IMR-90 (cell line): ENCODE results near the gene ZFYVE21. TPM values are rescaled to one million over a fixed set of nuclear protein-coding genes. Genes with fewer than 3 reads are reported as not detected.

ENCODE experiments used
- ATAC-seq: fragments of 200-7000 bp; cut with Tn5 transposase; 2 replicates; pipeline ENCODE4 v1.9.1; 2020; ENCODE audit warnings: low read depth, mild to moderate bottlenecking, moderate library complexity
- BruUV-seq: library from RNA; stranded (reverse); fragments of 400-500 nt; replicated peaks from 2 replicates; lab custom pipeline; 2021; lab: Mats Ljungman, UMichigan
- CTCF ChIA-PET: fragments of 300-600 bp; formaldehyde crosslinking; extraction: SDS; loops from one replicate; lab custom pipeline; 2021; ENCODE audit warnings: antibody characterized with exemption; lab: Yijun Ruan, JAX
- POLR2A ChIA-PET: fragments of 300-600 bp; sonication (Branson Sonifier 250); formaldehyde crosslinking; loops from one replicate; lab custom pipeline; 2022; ENCODE audit warnings: antibody characterized with exemption; ENCODE audit not compliant: unreplicated experiment; lab: Charles Lee
- DNase-seq: peaks from one replicate; pipeline ENCODE4 v3.0.0; 2013
- H2AFZ ChIP-seq: replicated peaks from 2 replicates; pipeline ENCODE3; 2013; ENCODE audit warnings: low read length, mild to moderate bottlenecking; ENCODE audit not compliant: poor library complexity
- H2AK5ac ChIP-seq: 2 replicates; pipeline ENCODE4 v1.6.1; 2013; ENCODE audit warnings: low read depth, low read length, inconsistent platforms
- H2AK9ac ChIP-seq: replicated peaks from 2 replicates; pipeline ENCODE3; 2013; ENCODE audit warnings: mild to moderate bottlenecking, low read depth, low read length, moderate library complexity; ENCODE audit not compliant: poor library complexity
- H2BK120ac ChIP-seq: 2 replicates; pipeline ENCODE4 v1.6.1; 2013; ENCODE audit warnings: low read depth, low read length, inconsistent platforms
- H2BK15ac ChIP-seq: 3 replicates; pipeline ENCODE4 v1.6.1; 2013; ENCODE audit warnings: low read depth, low read length, inconsistent platforms
- H2BK20ac ChIP-seq: 2 replicates; pipeline ENCODE4 v1.6.1; 2013; ENCODE audit warnings: low read depth, mild to moderate bottlenecking, inconsistent platforms, low read length, moderate library complexity
- H2BK5ac ChIP-seq: 2 replicates; pipeline ENCODE4 v1.6.1; 2013; ENCODE audit warnings: mild to moderate bottlenecking, low read depth, low read length, inconsistent platforms; ENCODE audit not compliant: poor library complexity, severe bottlenecking
- H3K14ac ChIP-seq: replicated peaks from 2 replicates; pipeline ENCODE4 v1.6.1; 2013; ENCODE audit warnings: low read depth, low read length, inconsistent platforms
- H3K18ac ChIP-seq: 2 replicates; pipeline ENCODE4 v1.6.1; 2013; ENCODE audit warnings: low read depth, low read length, control low read depth
- H3K23ac ChIP-seq: 2 replicates; pipeline ENCODE4 v1.6.1; 2013; ENCODE audit warnings: low read depth, low read length, inconsistent platforms
- H3K27ac ChIP-seq: 2 replicates; pipeline ENCODE4 v1.5.1; 2013; ENCODE audit warnings: mild to moderate bottlenecking, control low read depth, low read length; ENCODE audit not compliant: insufficient read depth
- H3K27me3 ChIP-seq: 2 replicates; pipeline ENCODE4 v1.6.1; 2013; ENCODE audit warnings: low read length; ENCODE audit not compliant: control insufficient read depth, insufficient read depth
- H3K36me3 ChIP-seq: 2 replicates; pipeline ENCODE4 v1.6.1; 2013; ENCODE audit warnings: low read length, mixed read lengths; ENCODE audit not compliant: control insufficient read depth, insufficient read depth
- H3K4ac ChIP-seq: 2 replicates; pipeline ENCODE4 v1.6.1; 2013; ENCODE audit warnings: low read depth, low read length, inconsistent platforms
- H3K4me1 ChIP-seq: 2 replicates; pipeline ENCODE4 v1.6.1; 2013; ENCODE audit warnings: low read length, mixed read lengths; ENCODE audit not compliant: control insufficient read depth, insufficient read depth
- H3K4me2 ChIP-seq: 2 replicates; pipeline ENCODE4 v1.6.1; 2013; ENCODE audit warnings: low read depth, mild to moderate bottlenecking, control low read depth, low read length, moderate library complexity
- H3K4me3 ChIP-seq: 2 replicates; pipeline ENCODE4 v1.5.1; 2013; ENCODE audit warnings: low read depth, mild to moderate bottlenecking, control low read depth, low read length, moderate library complexity; ENCODE audit not compliant: insufficient read depth
- H3K56ac ChIP-seq: 2 replicates; pipeline ENCODE4 v1.6.1; 2013; ENCODE audit warnings: low read length, inconsistent platforms; ENCODE audit not compliant: insufficient read depth; ENCODE audit errors: extremely low read depth
- H3K79me1 ChIP-seq, 2 experiments: 2 replicates each; pipeline ENCODE4 v1.6.1; 2013; ENCODE audit warnings: low read length in 2 of 2, inconsistent platforms in 1 of 2, low read depth in 1 of 2
- H3K9ac ChIP-seq: 2 replicates; pipeline ENCODE4 v1.6.1; 2013; ENCODE audit warnings: low read depth, low read length, control low read depth
- H3K9me1 ChIP-seq: 2 replicates; pipeline ENCODE4 v1.6.1; 2013; ENCODE audit warnings: low read length, inconsistent platforms; ENCODE audit not compliant: insufficient read depth
- H3K9me3 ChIP-seq: 2 replicates; pipeline ENCODE4 v1.6.1; 2013; ENCODE audit warnings: low read length; ENCODE audit not compliant: control insufficient read depth, insufficient read depth
- H4K20me1 ChIP-seq: 2 replicates; pipeline ENCODE4 v1.6.1; 2013; ENCODE audit warnings: low read length, inconsistent platforms; ENCODE audit not compliant: insufficient read depth
- H4K5ac ChIP-seq: 2 replicates; pipeline ENCODE4 v1.6.1; 2013; ENCODE audit warnings: mild to moderate bottlenecking, low read depth, low read length, control low read depth
- H4K8ac ChIP-seq, 2 experiments: 2 replicates each; pipeline ENCODE4 v1.6.1; 2013; ENCODE audit warnings: low read depth in 2 of 2, low read length in 2 of 2, control low read depth in 1 of 2, inconsistent platforms in 1 of 2
- H4K91ac ChIP-seq: 2 replicates; pipeline ENCODE4 v1.6.1; 2013; ENCODE audit warnings: low read depth, low read length, inconsistent platforms; ENCODE audit not compliant: insufficient read depth
- ELK1 ChIP-seq: fragments of 150-350 bp; IDR thresholded peaks from 2 replicates; pipeline ENCODE4 v1.6.1; 2016; ENCODE audit warnings: low read depth, mild to moderate bottlenecking, low read length, moderate library complexity, borderline replicate concordance
- WGBS, 2 experiments: methylation state at CpG; one replicate each; pipeline versions ENCODE4 v1.1.5 to v1.1.7; 2013; ENCODE audit warnings: missing lambda C conversion rate in 2 of 2; ENCODE audit not compliant: insufficient read length in 1 of 2; ENCODE audit errors: extremely low coverage in 2 of 2; 5-methylcytosine and 5-hydroxymethylcytosine counted together
- dilution Hi-C: fragments of 300-500 bp; cut with HindIII; formaldehyde crosslinking; loops from one replicate; pipeline ENCODE4 v1.14.3; 2018; ENCODE audit warnings: low sequenced_read_pairs; ENCODE audit not compliant: unreplicated experiment
- in situ Hi-C: fragments of 300-500 bp; cut with MboI; formaldehyde crosslinking; loops from 3 replicates; pipeline ENCODE4 v1.14.3; 2019; ENCODE audit warnings: low sequenced_read_pairs, inconsistent platforms, mixed read lengths
- intact Hi-C: fragments of 100-400 bp; cut with micrococcal nuclease; formaldehyde crosslinking; loops from 2 replicates; pipeline ENCODE4 v1.10.0; 2022
- polyA plus RNA-seq, 3 experiments: library from polyadenylated mRNA; depleted of rRNA; stranded (reverse); fragments of >200 nt; gene quantifications; 2 replicates each; pipeline ENCODE4 v1.2.3, GENCODE V29; 2012; ENCODE audit warnings: low replicate concordance in 1 of 3
- total RNA-seq: library from RNA; depleted of rRNA; stranded (reverse); fragments of >200 nt; gene quantifications from 2 replicates; pipeline ENCODE4 v1.2.3, GENCODE V29; 2012

The ZFYVE21 gene
- total and polyA plus RNA-seq, 2 of the 4 experiments (the other 2 are of a cell fraction), result 41.2 to 89.2 TPM

DNA sequence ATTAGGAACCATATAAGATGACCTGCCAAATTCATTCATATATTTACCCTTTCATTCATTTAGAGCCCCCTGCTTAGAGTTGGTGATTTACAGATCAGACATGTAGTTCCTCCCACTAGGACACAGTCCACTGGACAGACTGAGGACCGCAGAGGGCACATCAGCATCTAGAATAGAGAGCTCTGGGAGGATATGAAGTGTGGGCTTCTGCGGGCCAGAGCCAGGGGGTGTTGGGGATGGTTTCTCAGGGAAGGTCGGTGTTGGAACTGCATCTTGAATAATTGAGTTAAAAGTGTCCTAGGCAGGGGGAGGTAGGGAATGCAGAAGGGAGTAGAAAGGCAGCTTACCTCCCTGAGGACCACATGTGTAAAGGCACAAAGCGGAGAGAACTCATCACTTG is 43.7 kb upstream of the ZFYVE21 start:
- H2AFZ ChIP-seq, result no peak overlapping the region
- CTCF ChIA-PET, result interaction anchor here (0.6 kb wide), 1 partner anchor 65 kb away, joined by 3 read pairs; no protein-coding TSS in a partner anchor
- no peak overlapping the region for H4K5ac ChIP-seq
- no peak overlapping the region for H3K23ac ChIP-seq
- no peak overlapping the region for H3K27ac ChIP-seq
- TF ChIP-seq ELK1, result no peak
- H3K36me3 ChIP-seq, result peaks cover 65% of the 10 kb centered on the region
- DNase-seq (no peak), ATAC-seq (no peak)
- H3K9me3 ChIP-seq, result no peaks in the 10 kb centered on the region
- H3K56ac ChIP-seq, result no peak overlapping the region
- no peak overlapping the region for H2BK15ac ChIP-seq
- no TSS peak for BruUV-seq
- no peak overlapping the region for H2AK5ac ChIP-seq
- H3K4ac ChIP-seq, result no peak overlapping the region
- H2BK120ac ChIP-seq, result no peak overlapping the region
- WGBS, 2 experiments, result 100% methylated on average over 1 of the region's 4 CpGs; no CpG with 5 or more reads in 1 of the 2 experiments
- no peak overlapping the region for H2BK5ac ChIP-seq
- peaks cover 23 to 47% of the 10 kb centered on the region in 2 experiments for H3K79me1 ChIP-seq
- in situ Hi-C loops (no loop called here), dilution Hi-C loops (no loop called here), intact Hi-C loops (no loop called here)
- no peak overlapping the region for H3K18ac ChIP-seq
- H4K20me1 ChIP-seq, result 0 out of 2 replicates have a peak, but pooled peaks cover 4% of the 10 kb centered on the region
- H3K9ac ChIP-seq, result no peak overlapping the region
- H3K4me2 ChIP-seq, result no peak overlapping the region
- no peaks in the 10 kb centered on the region for H3K4me1 ChIP-seq
- no peak overlapping the region for H3K4me3 ChIP-seq
- POLR2A ChIA-PET, result no interaction called here
- H3K27me3 ChIP-seq, result no peaks in the 10 kb centered on the region
- no peak overlapping the region for H4K8ac ChIP-seq
- H2AK9ac ChIP-seq, result no peak overlapping the region
- no peak overlapping the region for H4K91ac ChIP-seq
- H3K9me1 ChIP-seq, result peaks cover 3% of the 10 kb centered on the region; the same call in 1 of the 2 replicates
- H3K14ac ChIP-seq, result no peak overlapping the region
- H2BK20ac ChIP-seq, result no peak overlapping the region
